Measurements from ENCODE around the gene USH2A.

- TF ChIP-seq EZH2 (IDR thresholded peaks at IDR 0.05; ENCODE audit: insufficient read depth, poor library complexity, severe bottlenecking) (no peak), EZH2phosphoT487 (IDR thresholded peaks at IDR 0.05; ENCODE audit: insufficient read depth, low read depth) (no peak)
Measured at GRCh38 chr1:215857317-215857716, 565.9 kb downstream of the USH2A start.

Data from GM23248 (cell line).